Measurements from ENCODE around the gene AOAH. TPM values are rescaled to one million over a fixed set of nuclear protein-coding genes. Genes with fewer than 3 reads are reported as not detected.
A peak's percentile ranks its signal among the peaks of the same experiment; 100 is the strongest.

AOAH gene
- total RNA-seq, 1 donor from 2014 or later = 5.5 TPM

DNA sequence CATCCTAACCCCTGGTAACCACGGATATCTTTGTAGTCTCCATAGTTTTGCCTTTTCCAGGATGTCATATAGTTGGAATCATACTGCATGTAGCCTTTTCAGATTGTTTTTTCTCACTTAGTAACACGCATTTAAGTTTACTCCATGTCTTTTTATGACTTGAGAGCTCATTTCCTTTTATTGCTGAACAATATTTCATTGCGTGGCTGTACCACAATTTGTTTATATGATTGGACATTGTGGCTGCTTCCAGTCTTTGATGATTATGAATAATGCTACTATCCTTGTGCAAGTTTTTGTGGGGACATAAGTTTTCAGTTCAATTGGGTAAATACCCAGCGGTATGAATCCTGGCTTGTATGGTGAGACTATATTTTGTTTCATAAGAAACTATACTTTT is 60.8 kb downstream of the AOAH start:
- Histone ChIP-seq H3F3A (ENCODE audit: low read depth) (peaks cover 37% of the 10 kb centered on the region), H3K9ac (no peak overlapping the region), H3K4me2 (no peak overlapping the region), H3K36me3 (no peaks in the 10 kb centered on the region), H3K9me3 (ENCODE audit: low read depth) (no peaks in the 10 kb centered on the region), H3K27me3 (no peaks in the 10 kb centered on the region), H2AFZ (replicated peaks) (no peak overlapping the region), H3K4me1 (peaks cover 36% of the 10 kb centered on the region), H4K20me1 (ENCODE audit: low read depth) (no peaks in the 10 kb centered on the region), H3K79me2 (ENCODE audit: low read depth) (no peaks in the 10 kb centered on the region), H3K27ac (no peak overlapping the region), H3K4me3 (no peak overlapping the region)
- Mint-ChIP-seq H3K4me3 (no peak overlapping the region), H3K9me3 (peaks cover 24% of the 10 kb centered on the region), H3K4me1 (peaks cover 31% of the 10 kb centered on the region), H3K27ac (no peak overlapping the region), H3K27me3 (ENCODE audit: insufficient read depth, low read depth) (peaks cover 3% of the 10 kb centered on the region), H3K36me3 (no peaks in the 10 kb centered on the region)
- TF ChIP-seq, protein P1, sequence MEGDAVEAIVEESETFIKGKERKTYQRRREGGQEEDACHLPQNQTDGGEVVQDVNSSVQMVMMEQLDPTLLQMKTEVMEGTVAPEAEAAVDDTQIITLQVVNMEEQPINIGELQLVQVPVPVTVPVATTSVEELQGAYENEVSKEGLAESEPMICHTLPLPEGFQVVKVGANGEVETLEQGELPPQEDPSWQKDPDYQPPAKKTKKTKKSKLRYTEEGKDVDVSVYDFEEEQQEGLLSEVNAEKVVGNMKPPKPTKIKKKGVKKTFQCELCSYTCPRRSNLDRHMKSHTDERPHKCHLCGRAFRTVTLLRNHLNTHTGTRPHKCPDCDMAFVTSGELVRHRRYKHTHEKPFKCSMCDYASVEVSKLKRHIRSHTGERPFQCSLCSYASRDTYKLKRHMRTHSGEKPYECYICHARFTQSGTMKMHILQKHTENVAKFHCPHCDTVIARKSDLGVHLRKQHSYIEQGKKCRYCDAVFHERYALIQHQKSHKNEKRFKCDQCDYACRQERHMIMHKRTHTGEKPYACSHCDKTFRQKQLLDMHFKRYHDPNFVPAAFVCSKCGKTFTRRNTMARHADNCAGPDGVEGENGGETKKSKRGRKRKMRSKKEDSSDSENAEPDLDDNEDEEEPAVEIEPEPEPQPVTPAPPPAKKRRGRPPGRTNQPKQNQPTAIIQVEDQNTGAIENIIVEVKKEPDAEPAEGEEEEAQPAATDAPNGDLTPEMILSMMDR (IDR thresholded peaks at IDR 0.05) = no peak
- no peak for TF ChIP-seq EZH2phosphoT487 (IDR thresholded peaks at IDR 0.05)
- TF ChIP-seq EZH2 (IDR thresholded peaks at IDR 0.05) = no peak
- no peak for DNase-seq (ENCODE audit: low spot score)

- peaks cover 57% of the 10 kb centered on the region for H3K4me1 ChIP-seq
- peak overlapping the region; percentile 72 for H3K27ac Mint-ChIP-seq
- H3K9ac ChIP-seq = no peak overlapping the region
Measured at GRCh38 chr7:36661135-36661840, 63.0 kb downstream of the AOAH start.

DNA sequence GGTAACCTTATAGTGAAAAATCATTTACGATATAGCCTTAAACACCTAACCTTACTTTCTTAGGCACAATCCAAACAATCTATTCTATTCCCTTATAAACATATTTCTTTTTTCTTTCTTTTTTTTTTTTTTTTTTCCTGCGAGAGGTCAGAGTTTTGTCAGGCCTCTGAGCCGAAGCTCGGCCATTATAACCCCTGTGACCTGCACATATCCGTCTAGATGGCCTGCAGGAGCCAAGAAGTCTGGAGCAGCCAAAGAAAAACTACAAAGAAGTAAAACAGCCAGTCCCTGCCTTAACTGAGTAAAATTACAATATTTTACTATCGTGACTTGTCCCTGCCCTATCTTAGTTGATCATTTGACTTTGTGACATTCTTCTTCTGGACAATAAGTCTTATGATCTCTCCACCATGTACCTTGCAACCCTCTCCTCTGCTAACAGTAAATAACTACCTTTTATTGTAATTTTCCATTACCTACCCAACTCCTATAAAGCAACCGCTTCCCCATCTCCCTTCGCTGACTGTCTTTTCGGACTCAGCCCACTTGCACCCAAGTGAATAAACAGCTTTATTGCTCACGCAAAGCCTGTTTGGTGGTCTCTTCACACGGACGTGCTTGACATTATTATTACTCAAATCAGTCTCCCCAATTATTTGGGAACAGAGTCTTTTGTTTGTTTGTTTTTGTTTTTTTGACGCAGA is 64.5 kb downstream of the AOAH start:
- H3K9ac ChIP-seq = no peak overlapping the region
- H3F3A ChIP-seq (ENCODE audit: low read depth) = peaks cover 52% of the 10 kb centered on the region
- H3K27me3 ChIP-seq = no peaks in the 10 kb centered on the region
- no peak for TF ChIP-seq EZH2 (IDR thresholded peaks at IDR 0.05)
- no peak for TF ChIP-seq EZH2phosphoT487 (IDR thresholded peaks at IDR 0.05)
- TF ChIP-seq, protein P1 (IDR thresholded peaks at IDR 0.05) = no peak
- peak; percentile 26 for DNase-seq (ENCODE audit: low spot score)
- H3K9me3 ChIP-seq (ENCODE audit: low read depth) = no peaks in the 10 kb centered on the region
- H3K4me3 ChIP-seq = no peak overlapping the region
- peak overlapping the region; percentile 25 for H3K4me2 ChIP-seq
- Mint-ChIP-seq H3K4me1 (peaks cover 61% of the 10 kb centered on the region), H3K9me3 (peaks cover 13% of the 10 kb centered on the region), H3K4me3 (no peak overlapping the region), H3K27me3 (ENCODE audit: insufficient read depth, low read depth) (peaks cover 7% of the 10 kb centered on the region), H3K36me3 (no peaks in the 10 kb centered on the region), H3K27ac (peak overlapping the region; percentile 99)
- H3K27ac ChIP-seq = peak overlapping the region; percentile 94
- peaks cover 63% of the 10 kb centered on the region for H3K4me1 ChIP-seq
- H3K79me2 ChIP-seq (ENCODE audit: low read depth) = no peaks in the 10 kb centered on the region
- no peak overlapping the region for H2AFZ ChIP-seq (replicated peaks)
- H3K36me3 ChIP-seq = no peaks in the 10 kb centered on the region
- H4K20me1 ChIP-seq (ENCODE audit: low read depth) = no peaks in the 10 kb centered on the region

More at GRCh38 chr7:36661135-36661840, 63.0 kb downstream of the AOAH start:
- Mint-ChIP-seq H3K36me3 (no peaks in the 10 kb centered on the region), H3K9me3 (peaks cover 24% of the 10 kb centered on the region), H3K27me3 (ENCODE audit: insufficient read depth, low read depth) (peaks cover 4% of the 10 kb centered on the region), H3K4me3 (no peak overlapping the region), H3K4me1 (peaks cover 49% of the 10 kb centered on the region)
- Histone ChIP-seq H3F3A (ENCODE audit: low read depth) (peaks cover 52% of the 10 kb centered on the region), H3K27me3 (no peaks in the 10 kb centered on the region), H3K4me2 (peak overlapping the region; percentile 28), H4K20me1 (ENCODE audit: low read depth) (no peaks in the 10 kb centered on the region), H3K27ac (peak overlapping the region; percentile 94), H2AFZ (replicated peaks) (no peak overlapping the region), H3K79me2 (ENCODE audit: low read depth) (no peaks in the 10 kb centered on the region), H3K9me3 (ENCODE audit: low read depth) (no peaks in the 10 kb centered on the region), H3K36me3 (no peaks in the 10 kb centered on the region), H3K4me3 (no peak overlapping the region)
- TF ChIP-seq, protein P1 (IDR thresholded peaks at IDR 0.05) = no peak
- no peak for TF ChIP-seq EZH2 (IDR thresholded peaks at IDR 0.05)
- no peak for TF ChIP-seq EZH2phosphoT487 (IDR thresholded peaks at IDR 0.05)
- DNase-seq (ENCODE audit: low spot score) = peak; percentile 63

Data from neural progenitor cell (in vitro differentiated cells).